ENCODE data around the gene EPHA3.

DNA sequence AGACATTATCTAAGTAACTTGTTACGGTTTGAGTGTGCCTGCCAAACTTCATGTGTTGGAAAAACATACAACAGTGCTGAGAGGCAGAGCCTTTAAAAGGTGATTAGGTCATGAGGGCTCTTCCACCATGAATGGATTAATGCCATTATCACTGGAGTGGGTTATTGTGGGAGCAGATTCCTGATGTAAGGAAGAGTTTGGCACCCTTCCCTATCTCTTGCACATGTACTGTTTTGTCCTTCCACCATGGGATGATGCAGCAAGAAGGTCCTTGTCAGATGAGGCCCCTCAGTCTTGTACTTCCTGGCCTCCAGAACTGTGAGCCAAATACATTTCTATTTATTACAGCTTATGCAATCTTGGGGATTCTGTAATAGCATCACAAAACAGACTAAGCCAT, 413.9 kb downstream of the EPHA3 start:
- TF ChIP-seq POLR2A (IDR thresholded peaks at IDR 0.05) (no peak), POLR2AphosphoS5 (IDR thresholded peaks at IDR 0.05) (no peak), EP300 (IDR thresholded peaks at IDR 0.05) (no peak)
- TF ChIP-seq, protein P1, sequence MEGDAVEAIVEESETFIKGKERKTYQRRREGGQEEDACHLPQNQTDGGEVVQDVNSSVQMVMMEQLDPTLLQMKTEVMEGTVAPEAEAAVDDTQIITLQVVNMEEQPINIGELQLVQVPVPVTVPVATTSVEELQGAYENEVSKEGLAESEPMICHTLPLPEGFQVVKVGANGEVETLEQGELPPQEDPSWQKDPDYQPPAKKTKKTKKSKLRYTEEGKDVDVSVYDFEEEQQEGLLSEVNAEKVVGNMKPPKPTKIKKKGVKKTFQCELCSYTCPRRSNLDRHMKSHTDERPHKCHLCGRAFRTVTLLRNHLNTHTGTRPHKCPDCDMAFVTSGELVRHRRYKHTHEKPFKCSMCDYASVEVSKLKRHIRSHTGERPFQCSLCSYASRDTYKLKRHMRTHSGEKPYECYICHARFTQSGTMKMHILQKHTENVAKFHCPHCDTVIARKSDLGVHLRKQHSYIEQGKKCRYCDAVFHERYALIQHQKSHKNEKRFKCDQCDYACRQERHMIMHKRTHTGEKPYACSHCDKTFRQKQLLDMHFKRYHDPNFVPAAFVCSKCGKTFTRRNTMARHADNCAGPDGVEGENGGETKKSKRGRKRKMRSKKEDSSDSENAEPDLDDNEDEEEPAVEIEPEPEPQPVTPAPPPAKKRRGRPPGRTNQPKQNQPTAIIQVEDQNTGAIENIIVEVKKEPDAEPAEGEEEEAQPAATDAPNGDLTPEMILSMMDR (IDR thresholded peaks at IDR 0.05): no peak
